A673 (cell line): ENCODE measurements around the gene MGAT4A. TPM values are rescaled to one million over a fixed set of nuclear protein-coding genes. Genes with fewer than 3 reads are reported as not detected.

ENCODE experiments used
- BruUV-seq: library from RNA; stranded (reverse); fragments of 400-500 nt; replicated peaks from 2 replicates; lab custom pipeline; 2021; lab: Mats Ljungman, UMichigan
- CTCF ChIA-PET: fragments of 300-600 bp; sonication (Branson Sonifier 250); formaldehyde crosslinking; loops from one replicate; lab custom pipeline; 2022; ENCODE audit warnings: antibody characterized with exemption; lab: Charles Lee
- POLR2A ChIA-PET: fragments of 300-600 bp; sonication (Branson Sonifier 250); formaldehyde crosslinking; loops from one replicate; lab custom pipeline; 2022; ENCODE audit warnings: antibody characterized with exemption; ENCODE audit not compliant: low non-redundant PET; lab: Charles Lee
- DNase-seq: peaks from one replicate; pipeline ENCODE4 v3.0.0-alpha.2; 2015; ENCODE audit warnings: low spot score
- H3K27ac ChIP-seq: fragments of 200-600 bp; sonication (generic); 2 replicates; pipeline ENCODE4 v1.5.1; 2016; ENCODE audit warnings: mixed run types, low read depth, mild to moderate bottlenecking, mixed read lengths, antibody characterized with exemption, low read length; ENCODE audit not compliant: poor library complexity, severe bottlenecking
- H3K27me3 ChIP-seq: fragments of 200-600 bp; sonication (generic); replicated peaks from 2 replicates; pipeline ENCODE4 v1.6.1; 2017; ENCODE audit warnings: mixed run types, low read depth, mild to moderate bottlenecking, mixed read lengths, antibody characterized with exemption, low read length; ENCODE audit not compliant: insufficient read depth, poor library complexity
- H3K36me3 ChIP-seq: fragments of 200-600 bp; sonication (generic); 2 replicates; pipeline ENCODE4 v1.6.1; 2016; ENCODE audit warnings: mixed run types, mild to moderate bottlenecking, mixed read lengths, antibody characterized with exemption, low read length; ENCODE audit not compliant: insufficient read depth, poor library complexity, severe bottlenecking
- H3K4me1 ChIP-seq: fragments of 200-600 bp; sonication (generic); 2 replicates; pipeline ENCODE4 v1.6.1; 2017; ENCODE audit warnings: mixed run types, mild to moderate bottlenecking, mixed read lengths, antibody characterized with exemption, low read length; ENCODE audit not compliant: insufficient read depth, poor library complexity, severe bottlenecking
- H3K4me3 ChIP-seq: fragments of 200-600 bp; sonication (generic); 2 replicates; pipeline ENCODE4 v1.5.1; 2016; ENCODE audit warnings: low read depth, mixed run types, mild to moderate bottlenecking, mixed read lengths, low read length; ENCODE audit not compliant: poor library complexity, severe bottlenecking
- H3K9me3 ChIP-seq: fragments of 200-600 bp; sonication (generic); 2 replicates; pipeline ENCODE4 v1.6.1; 2016; ENCODE audit warnings: mixed run types, low read depth, mild to moderate bottlenecking, mixed read lengths, antibody characterized with exemption, low read length; ENCODE audit not compliant: poor library complexity, severe bottlenecking
- EZH2 ChIP-seq: fragments of 200-600 bp; sonication (generic); IDR thresholded peaks from 2 replicates; pipeline ENCODE4 v1.6.1; 2017; ENCODE audit warnings: borderline replicate concordance, low read depth, mild to moderate bottlenecking, mixed read lengths, antibody characterized with exemption, low read length; ENCODE audit not compliant: poor library complexity, severe bottlenecking
- intact Hi-C: fragments of 100-400 bp; cut with micrococcal nuclease; formaldehyde crosslinking; loops from one replicate; pipeline ENCODE4 v1.10.0; 2022; ENCODE audit not compliant: unreplicated experiment
- total RNA-seq: library from RNA; stranded (reverse); gene quantifications from 2 replicates; pipeline ENCODE4 v1.2.3, GENCODE V29; 2021
- TF ChIP-seq, protein P1 (sequence below): fragments of 300-800, 200-600 bp; sonication (generic); conservative IDR thresholded peaks from 2 replicates; pipeline ENCODE4 v1.5.1; 2017; ENCODE audit warnings: low read depth, mild to moderate bottlenecking, antibody characterized with exemption, low read length, moderate library complexity, mixed read lengths

MGAT4A gene
- total RNA-seq, 1 experiment from 2014 or later, result 0.09 TPM

DNA sequence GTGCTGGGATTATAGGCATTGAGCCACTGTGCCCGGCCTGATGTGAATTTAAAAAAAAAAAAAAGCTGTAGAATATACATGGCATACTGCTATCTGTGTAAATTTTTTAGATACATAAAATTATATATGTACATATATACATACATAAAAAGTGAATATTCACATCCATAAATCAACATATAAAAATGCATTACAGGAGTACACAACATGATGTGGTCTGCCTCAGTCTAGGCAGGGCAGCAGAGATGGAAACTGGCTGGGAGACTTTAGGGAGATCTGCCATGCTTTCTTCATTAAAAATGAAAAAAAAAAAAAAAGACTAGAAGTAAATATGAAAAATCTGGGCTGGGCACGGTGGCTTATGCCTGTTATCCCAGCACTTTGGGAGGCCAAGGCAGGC lies 24.3 kb downstream of the MGAT4A start:
- TF ChIP-seq EZH2, result no peak
- Histone ChIP-seq H3K9me3 (no peaks in the 10 kb centered on the region), H3K27me3 (peaks cover 19% of the 10 kb centered on the region), H3K36me3 (no peaks in the 10 kb centered on the region), H3K4me3 (no peak overlapping the region), H3K27ac (no peak overlapping the region), H3K4me1 (peaks cover 7% of the 10 kb centered on the region)
- ChIA-PET CTCF (no interaction called here), POLR2A (no interaction called here)
- intact Hi-C loops, result no loop called here
- BruUV-seq, result no TSS peak
- no peak for DNase-seq

DNA sequence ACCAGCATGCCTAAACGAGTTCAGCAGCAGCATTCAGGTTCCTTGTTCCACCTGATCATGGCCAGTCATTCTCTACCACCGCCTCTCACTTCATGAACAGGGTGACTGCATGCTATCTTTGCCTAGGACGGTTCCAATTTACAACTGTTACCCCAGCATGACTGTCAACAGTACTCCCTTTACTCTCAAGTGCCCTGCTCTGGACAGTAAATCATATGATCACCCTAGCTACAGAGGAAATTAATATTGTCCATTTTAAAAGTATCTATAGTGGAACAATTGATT lies 25.7 kb downstream of the MGAT4A start:
- ChIA-PET POLR2A (no interaction called here), CTCF (no interaction called here)

DNA sequence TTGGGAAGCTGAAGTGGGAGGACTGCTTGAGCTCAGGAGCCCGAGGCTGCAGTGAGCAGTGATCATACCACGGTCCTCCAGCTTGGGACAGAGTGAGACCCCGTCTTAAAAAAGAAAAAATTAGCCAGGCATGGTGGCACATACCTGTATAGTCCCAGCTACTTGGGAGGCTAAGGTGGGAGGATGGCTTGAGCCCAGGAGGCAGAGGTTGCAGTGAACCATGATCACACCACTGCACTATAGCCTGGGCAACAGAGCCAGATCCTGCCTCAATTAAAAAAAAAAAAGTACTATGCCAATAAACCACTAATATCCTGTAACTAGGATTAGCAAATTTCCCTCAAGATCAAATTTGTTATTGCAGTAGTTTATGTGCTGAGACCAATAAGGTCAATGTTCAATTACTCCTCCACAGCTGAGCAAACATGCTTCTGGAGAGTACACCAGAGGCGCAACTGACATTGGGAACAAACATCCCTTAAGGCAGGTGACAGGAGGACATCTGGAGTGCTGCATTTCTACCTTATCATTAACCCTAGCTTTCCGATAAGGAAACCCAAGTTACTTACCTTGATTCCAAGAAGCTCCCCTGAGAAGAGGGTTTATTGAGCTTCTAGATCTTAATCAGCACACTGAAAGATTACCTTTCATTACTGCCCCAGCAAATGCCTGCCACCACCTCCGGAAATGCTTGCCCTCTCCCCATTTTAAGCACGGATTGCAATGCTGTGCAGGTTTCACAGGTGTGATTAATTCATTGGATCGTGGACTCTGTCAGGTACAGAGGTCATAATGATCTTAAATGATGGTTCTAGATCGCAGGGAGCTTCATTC lies 26.2 kb downstream of the MGAT4A start:
- ChIA-PET CTCF (no interaction called here), POLR2A (no interaction called here)
- Histone ChIP-seq H3K36me3 (no peaks in the 10 kb centered on the region), H3K27me3 (peaks cover 11% of the 10 kb centered on the region), H3K9me3 (no peaks in the 10 kb centered on the region), H3K4me1 (peaks cover 7% of the 10 kb centered on the region), H3K27ac (no peak overlapping the region), H3K4me3 (no peak overlapping the region)
- no peak for TF ChIP-seq EZH2
- TF ChIP-seq, protein P1, sequence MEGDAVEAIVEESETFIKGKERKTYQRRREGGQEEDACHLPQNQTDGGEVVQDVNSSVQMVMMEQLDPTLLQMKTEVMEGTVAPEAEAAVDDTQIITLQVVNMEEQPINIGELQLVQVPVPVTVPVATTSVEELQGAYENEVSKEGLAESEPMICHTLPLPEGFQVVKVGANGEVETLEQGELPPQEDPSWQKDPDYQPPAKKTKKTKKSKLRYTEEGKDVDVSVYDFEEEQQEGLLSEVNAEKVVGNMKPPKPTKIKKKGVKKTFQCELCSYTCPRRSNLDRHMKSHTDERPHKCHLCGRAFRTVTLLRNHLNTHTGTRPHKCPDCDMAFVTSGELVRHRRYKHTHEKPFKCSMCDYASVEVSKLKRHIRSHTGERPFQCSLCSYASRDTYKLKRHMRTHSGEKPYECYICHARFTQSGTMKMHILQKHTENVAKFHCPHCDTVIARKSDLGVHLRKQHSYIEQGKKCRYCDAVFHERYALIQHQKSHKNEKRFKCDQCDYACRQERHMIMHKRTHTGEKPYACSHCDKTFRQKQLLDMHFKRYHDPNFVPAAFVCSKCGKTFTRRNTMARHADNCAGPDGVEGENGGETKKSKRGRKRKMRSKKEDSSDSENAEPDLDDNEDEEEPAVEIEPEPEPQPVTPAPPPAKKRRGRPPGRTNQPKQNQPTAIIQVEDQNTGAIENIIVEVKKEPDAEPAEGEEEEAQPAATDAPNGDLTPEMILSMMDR, result no peak
- no TSS peak for BruUV-seq
- intact Hi-C loops, result no loop called here
- no peak for DNase-seq

More for the DNA sequence above, 25.7 kb downstream of the MGAT4A start:
- H3K4me1 ChIP-seq, result peaks cover 7% of the 10 kb centered on the region
- DNase-seq, result no peak
- intact Hi-C loops, result no loop called here
- no peaks in the 10 kb centered on the region for H3K36me3 ChIP-seq
- no peaks in the 10 kb centered on the region for H3K9me3 ChIP-seq
- BruUV-seq, result no TSS peak
- peaks cover 16% of the 10 kb centered on the region for H3K27me3 ChIP-seq
- TF ChIP-seq, protein P1, result no peak
- TF ChIP-seq EZH2, result no peak
- H3K27ac ChIP-seq, result no peak overlapping the region
- no peak overlapping the region for H3K4me3 ChIP-seq

DNA sequence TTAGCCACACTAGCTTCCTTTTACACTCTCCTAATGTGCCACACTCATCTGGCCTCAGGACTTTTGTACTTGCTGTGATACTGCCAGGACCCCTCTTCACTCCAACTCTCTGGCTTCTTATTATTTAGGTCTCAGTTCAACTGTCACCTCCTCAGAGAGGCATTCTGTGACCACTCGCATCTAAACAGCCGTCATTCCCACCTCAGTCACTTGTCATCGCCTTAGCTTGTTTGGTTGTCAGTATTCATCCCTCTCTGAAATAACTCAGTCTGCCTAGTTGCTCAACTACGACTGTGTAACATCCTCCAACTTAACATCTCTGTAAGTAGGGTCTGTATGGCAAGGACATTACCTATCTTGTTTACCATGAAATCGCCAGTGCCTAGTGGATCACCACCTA lies 27.2 kb downstream of the MGAT4A start:
- intact Hi-C loops, result no loop called here
- DNase-seq, result no peak
- H3K27ac ChIP-seq, result no peak overlapping the region
- H3K4me3 ChIP-seq, result no peak overlapping the region
- H3K36me3 ChIP-seq, result no peaks in the 10 kb centered on the region
- ChIA-PET CTCF (no interaction called here), POLR2A (no interaction called here)
- H3K4me1 ChIP-seq, result peaks cover 7% of the 10 kb centered on the region
- no peak for TF ChIP-seq EZH2
- TF ChIP-seq, protein P1, result no peak
- H3K27me3 ChIP-seq, result peaks cover 3% of the 10 kb centered on the region
- no TSS peak for BruUV-seq
- H3K9me3 ChIP-seq, result no peaks in the 10 kb centered on the region
